ENCODE data around the gene SLC17A6. TPM values are rescaled to one million over a fixed set of nuclear protein-coding genes. Genes with fewer than 3 reads are reported as not detected.

The SLC17A6 gene
- total and polyA plus RNA-seq, 2 donors (not counting 3 experiments of a cell fraction or from before 2014, with no cell fraction given): not detected

DNA sequence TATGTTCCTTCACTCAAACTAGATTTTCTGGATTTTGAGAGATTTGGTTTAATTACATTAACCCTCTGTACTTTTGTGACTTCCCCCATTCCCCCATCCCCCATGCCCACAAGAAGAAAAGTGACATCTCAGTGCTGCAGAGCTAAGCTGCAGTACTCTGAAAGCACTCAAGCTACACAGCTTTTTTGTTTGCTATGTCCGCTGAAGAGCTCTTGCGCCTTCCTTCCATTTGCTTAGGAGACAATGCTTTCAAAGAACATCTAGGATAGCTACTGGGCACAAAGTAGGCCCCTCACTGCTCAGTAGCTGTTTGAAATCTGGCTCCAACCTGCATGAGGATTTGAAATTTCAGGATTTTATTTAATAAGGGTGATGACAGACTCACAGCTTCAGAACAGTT, 69.7 kb downstream of the SLC17A6 start:
- Histone ChIP-seq H4K20me1 (replicated peaks; ENCODE audit: control insufficient read depth, extremely low read depth, insufficient read depth, low read length) (no peaks in the 10 kb centered on the region), H3K4me3 (replicated peaks in 1 of 3; ENCODE audit: insufficient read depth in 1 of 3, low read depth in 1 of 3, low read length in 3 of 3) (no peak overlapping the region), H2AFZ (ENCODE audit: low read depth, low read length) (no peak overlapping the region), H3K9me3 (replicated peaks; ENCODE audit: control insufficient read depth, insufficient read depth, low read length) (no peaks in the 10 kb centered on the region), H3K9ac (replicated peaks; ENCODE audit: extremely low read depth, insufficient read depth, low read length) (no peak overlapping the region), H3K79me2 (ENCODE audit: control insufficient read depth, insufficient read depth, low read length) (no peaks in the 10 kb centered on the region), H3K27ac (ENCODE audit: insufficient read depth, low read depth, low read length) (no peak overlapping the region), H3K4me1 (ENCODE audit: control insufficient read depth, extremely low read depth, insufficient read depth, low read length) (no peaks in the 10 kb centered on the region), H3K27me3 (ENCODE audit: control insufficient read depth in 2 of 2, insufficient read depth in 2 of 2, low read length in 2 of 2) (peaks cover 0 to 2% of the 10 kb centered on the region in 2 experiments), H3K36me3 (ENCODE audit: control insufficient read depth in 2 of 2, extremely low read depth in 1 of 2, insufficient read depth in 2 of 2, low read length in 2 of 2) (no peaks in the 10 kb centered on the region), H3K9me1 (replicated peaks; ENCODE audit: control insufficient read depth, extremely low read depth, insufficient read depth, low read length) (no peaks in the 10 kb centered on the region), H3K4me2 (ENCODE audit: insufficient read depth, low read length) (no peak overlapping the region)
- POLR2A ChIA-PET: interaction anchor here (0.6 kb wide), 1 partner anchor 84 kb away, joined by 4 read pairs; no protein-coding TSS in a partner anchor
- CTCF ChIA-PET: no interaction called here
- no peak for TF ChIP-seq EZH2 (IDR thresholded peaks at IDR 0.05; ENCODE audit: borderline replicate concordance, low read depth, low read length, severe bottlenecking)
- FAIRE-seq: no peak
- intact Hi-C loops (cut with micrococcal nuclease): no loop called here
- dilution Hi-C loops (cut with MboI; ENCODE audit: extremely low pct_ligation_motif_present, low sequenced_read_pairs): no loop called here
- DNase-seq (ENCODE audit: low read depth, low spot score): no peak
- no TSS peak for BruUV-seq (replicated peaks)

DNA sequence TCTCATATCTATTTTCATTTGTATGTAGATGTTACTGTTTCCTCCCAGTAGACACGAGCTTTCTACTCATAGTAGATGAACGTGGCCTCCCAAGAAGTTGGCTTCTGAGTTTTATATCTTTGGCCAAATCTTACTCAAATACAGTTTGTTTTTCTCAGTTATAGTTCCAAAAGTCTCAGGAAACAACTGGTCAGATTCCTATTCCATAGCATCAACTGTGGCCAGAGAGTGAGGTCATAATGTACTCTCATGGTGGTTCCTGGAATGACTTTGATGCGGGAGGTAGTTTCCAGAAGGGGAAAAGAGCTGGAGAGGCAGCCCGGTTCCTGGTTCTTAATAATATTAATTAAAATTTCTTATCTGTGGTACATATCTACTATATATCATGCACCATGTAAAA, 77.3 kb downstream of the SLC17A6 start:
- Histone ChIP-seq H3K4me2 (ENCODE audit: insufficient read depth, low read length) (no peak overlapping the region), H3K36me3 (ENCODE audit: control insufficient read depth in 2 of 2, extremely low read depth in 1 of 2, insufficient read depth in 2 of 2, low read length in 2 of 2) (no peaks in the 10 kb centered on the region), H4K20me1 (replicated peaks; ENCODE audit: control insufficient read depth, extremely low read depth, insufficient read depth, low read length) (no peaks in the 10 kb centered on the region), H3K4me3 (replicated peaks in 1 of 3; ENCODE audit: insufficient read depth in 1 of 3, low read depth in 1 of 3, low read length in 3 of 3) (no peak overlapping the region), H2AFZ (ENCODE audit: low read depth, low read length) (no peak overlapping the region), H3K9me3 (replicated peaks; ENCODE audit: control insufficient read depth, insufficient read depth, low read length) (no peaks in the 10 kb centered on the region), H3K27me3 (ENCODE audit: control insufficient read depth in 2 of 2, insufficient read depth in 2 of 2, low read length in 2 of 2) (no peaks in the 10 kb centered on the region), H3K9ac (replicated peaks; ENCODE audit: extremely low read depth, insufficient read depth, low read length) (no peak overlapping the region), H3K4me1 (ENCODE audit: control insufficient read depth, extremely low read depth, insufficient read depth, low read length) (no peaks in the 10 kb centered on the region), H3K27ac (ENCODE audit: insufficient read depth, low read depth, low read length) (no peak overlapping the region), H3K79me2 (ENCODE audit: control insufficient read depth, insufficient read depth, low read length) (no peaks in the 10 kb centered on the region), H3K9me1 (replicated peaks; ENCODE audit: control insufficient read depth, extremely low read depth, insufficient read depth, low read length) (no peaks in the 10 kb centered on the region)
- dilution Hi-C loops (cut with MboI; ENCODE audit: extremely low pct_ligation_motif_present, low sequenced_read_pairs) (no loop called here), intact Hi-C loops (cut with micrococcal nuclease) (no loop called here)
- BruUV-seq (replicated peaks): no TSS peak
- TF ChIP-seq POLR2AphosphoS5 (IDR thresholded peaks at IDR 0.05; ENCODE audit: insufficient read depth, low read depth, low read length): no peak
- no peak for TF ChIP-seq JUN (IDR thresholded peaks at IDR 0.05; ENCODE audit: borderline replicate concordance, insufficient read depth, insufficient read length, low read depth)
- TF ChIP-seq FOS (IDR thresholded peaks at IDR 0.05; ENCODE audit: borderline replicate concordance, insufficient read depth, low read length): no peak
- no peak for TF ChIP-seq POLR2A (IDR thresholded peaks at IDR 0.05; ENCODE audit: low read depth, low read length)
- TF ChIP-seq, protein P1, sequence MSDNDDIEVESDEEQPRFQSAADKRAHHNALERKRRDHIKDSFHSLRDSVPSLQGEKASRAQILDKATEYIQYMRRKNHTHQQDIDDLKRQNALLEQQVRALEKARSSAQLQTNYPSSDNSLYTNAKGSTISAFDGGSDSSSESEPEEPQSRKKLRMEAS (IDR thresholded peaks at IDR 0.05; ENCODE audit: insufficient read depth, insufficient read length): no peak
- no peak for TF ChIP-seq MYC (IDR thresholded peaks at IDR 0.05; ENCODE audit: low read depth, low read length)
- TF ChIP-seq EZH2 (IDR thresholded peaks at IDR 0.05; ENCODE audit: borderline replicate concordance, low read depth, low read length, severe bottlenecking): no peak
- no peak for TF ChIP-seq GATA2 (IDR thresholded peaks at IDR 0.05; ENCODE audit: insufficient read depth, insufficient read length, low read depth, low read length)
- TF ChIP-seq, protein P2, sequence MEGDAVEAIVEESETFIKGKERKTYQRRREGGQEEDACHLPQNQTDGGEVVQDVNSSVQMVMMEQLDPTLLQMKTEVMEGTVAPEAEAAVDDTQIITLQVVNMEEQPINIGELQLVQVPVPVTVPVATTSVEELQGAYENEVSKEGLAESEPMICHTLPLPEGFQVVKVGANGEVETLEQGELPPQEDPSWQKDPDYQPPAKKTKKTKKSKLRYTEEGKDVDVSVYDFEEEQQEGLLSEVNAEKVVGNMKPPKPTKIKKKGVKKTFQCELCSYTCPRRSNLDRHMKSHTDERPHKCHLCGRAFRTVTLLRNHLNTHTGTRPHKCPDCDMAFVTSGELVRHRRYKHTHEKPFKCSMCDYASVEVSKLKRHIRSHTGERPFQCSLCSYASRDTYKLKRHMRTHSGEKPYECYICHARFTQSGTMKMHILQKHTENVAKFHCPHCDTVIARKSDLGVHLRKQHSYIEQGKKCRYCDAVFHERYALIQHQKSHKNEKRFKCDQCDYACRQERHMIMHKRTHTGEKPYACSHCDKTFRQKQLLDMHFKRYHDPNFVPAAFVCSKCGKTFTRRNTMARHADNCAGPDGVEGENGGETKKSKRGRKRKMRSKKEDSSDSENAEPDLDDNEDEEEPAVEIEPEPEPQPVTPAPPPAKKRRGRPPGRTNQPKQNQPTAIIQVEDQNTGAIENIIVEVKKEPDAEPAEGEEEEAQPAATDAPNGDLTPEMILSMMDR (IDR thresholded peaks at IDR 0.05; ENCODE audit: extremely low read depth in 1 of 2, insufficient read depth in 1 of 2, low read depth in 1 of 2, low read length in 2 of 2): no peak
- DNase-seq (ENCODE audit: low read depth, low spot score) (no peak), FAIRE-seq (no peak)
- ChIA-PET POLR2A (no interaction called here), CTCF (no interaction called here)

Data from endothelial cell of umbilical vein (primary cell).